HG03097 (cell line): Measurements from ENCODE around the gene OR6B1.

Experiments
- ATAC-seq: cut with Tn5 transposase; IDR thresholded peaks from one replicate; pipeline ENCODE4 v1.9.1; 2021; ENCODE audit not compliant: unreplicated experiment, low FRiP score

The OR6B1 gene

DNA sequence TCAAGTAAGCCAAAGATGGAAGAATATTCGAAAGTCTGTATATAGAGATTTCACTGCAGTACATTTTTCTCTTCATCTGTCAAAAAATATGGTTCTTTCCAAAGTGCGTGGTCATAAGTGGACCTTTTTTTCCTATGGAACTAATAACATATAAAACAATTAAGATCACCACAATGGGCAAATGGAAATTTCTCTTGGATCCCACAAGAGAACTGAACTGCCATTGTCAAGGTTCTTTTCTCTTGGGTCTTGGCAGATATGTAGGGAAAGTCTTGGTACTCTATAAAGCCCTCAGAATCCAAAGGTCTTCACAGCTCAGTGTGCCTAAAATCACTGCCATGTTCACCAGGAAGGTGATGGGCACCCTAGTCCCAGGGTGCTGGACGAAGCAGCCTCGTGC, at the start of gene OR6B1:
OR6B1 (plus strand) TSS at position 301 of the 400 bp plus-strand sequence. CDS start 3,677 bp downstream, outside the sequence.
- ATAC-seq, result no peak

DNA sequence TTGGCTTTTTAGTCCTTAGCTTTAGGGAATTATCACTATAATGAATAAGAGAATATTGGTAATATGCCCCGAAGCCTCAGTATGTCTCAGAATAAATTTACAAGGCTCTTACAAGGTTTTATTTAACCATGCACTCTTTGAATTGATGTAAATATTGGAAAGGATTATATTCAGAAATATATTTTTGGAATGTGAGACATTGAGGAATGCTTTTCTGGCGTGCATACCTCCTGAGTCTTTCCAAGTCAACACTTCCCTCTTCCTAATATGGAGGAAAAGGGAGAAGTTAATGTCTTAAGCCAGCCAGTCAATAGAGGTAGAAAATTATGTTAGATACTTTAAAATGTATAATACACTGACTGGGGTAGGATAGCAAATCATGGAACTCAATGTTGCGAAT, 46.7 kb upstream of the OR6B1 start:
- ATAC-seq, result no peak

- ATAC-seq, result no peak
Measured at GRCh38 chr7:143954135-143954534, 46.0 kb upstream of the OR6B1 start.

DNA sequence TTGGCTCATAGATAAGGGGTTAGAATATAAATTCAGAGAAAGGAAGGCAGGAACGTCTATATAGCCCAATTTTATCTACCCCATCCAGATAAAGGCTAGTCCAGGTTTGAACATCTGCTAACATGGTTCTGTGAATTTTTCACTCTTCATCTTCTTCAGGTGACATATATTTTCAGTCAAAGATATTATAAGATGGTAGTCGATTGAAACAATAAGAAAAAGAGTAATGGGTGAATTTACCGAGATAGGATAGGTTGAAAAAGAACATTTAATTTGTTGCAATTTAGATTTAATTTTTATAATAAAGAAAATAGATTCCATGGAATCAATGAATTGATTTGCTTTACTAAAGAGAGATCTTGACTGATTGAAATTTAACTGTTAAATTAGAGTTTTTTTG, 45.6 kb upstream of the OR6B1 start, which contains the start of gene OR2F1:
OR2F1 (plus strand) TSS at position 301 of the 400 bp plus-strand sequence. CDS start 5,127 bp downstream, outside the sequence.
- ATAC-seq, result no peak

DNA sequence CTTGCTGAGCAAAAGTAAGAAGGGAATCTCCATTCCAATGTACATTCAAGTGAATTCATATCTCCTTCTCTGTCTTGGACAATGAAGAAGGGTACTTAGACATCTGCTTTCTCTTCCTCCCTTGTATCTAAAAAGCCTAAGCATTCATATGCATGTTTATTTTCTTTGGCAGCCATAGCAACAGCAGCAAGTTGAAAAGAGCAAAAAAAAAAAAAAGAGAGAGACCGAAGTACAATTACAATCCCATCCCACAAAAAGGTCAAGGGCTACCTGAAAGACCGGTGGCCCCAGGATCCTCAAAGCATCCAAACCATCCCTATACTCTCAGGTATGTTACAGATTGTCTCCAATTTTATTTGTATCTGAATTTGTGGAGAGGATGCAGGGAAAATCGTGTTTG, 41.3 kb upstream of the OR6B1 start:
- no peak for ATAC-seq

- no peak for ATAC-seq
Measured at GRCh38 chr7:143960813-143961610, 39.1 kb upstream of the OR6B1 start.

DNA sequence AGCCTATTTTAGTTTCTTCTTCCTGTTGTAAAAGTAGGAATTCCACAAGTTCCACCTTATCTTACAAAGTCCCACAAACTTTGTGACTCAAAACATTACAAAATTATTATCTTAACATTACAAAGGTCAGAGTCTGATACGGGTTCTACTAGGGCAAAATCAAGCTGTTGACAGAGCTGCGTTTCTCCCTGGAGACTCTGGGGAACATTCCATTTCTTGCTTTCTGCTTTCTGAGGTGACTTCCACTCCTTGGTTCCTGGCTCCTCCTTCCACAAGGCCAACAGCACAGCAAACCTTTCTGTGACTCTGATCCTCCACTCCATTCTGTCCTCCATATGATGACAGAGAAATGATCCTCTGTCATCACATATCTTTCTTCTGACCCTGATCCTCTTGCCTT, 34.8 kb upstream of the OR6B1 start:
- ATAC-seq, result no peak

- ATAC-seq, result no peak
Measured at GRCh38 chr7:143967398-143967797, 32.7 kb upstream of the OR6B1 start.

- no peak for ATAC-seq
Measured at GRCh38 chr7:143973870-143974416, 26.2 kb upstream of the OR6B1 start.

GRCh38 chr7:143974459-143974858, 25.7 kb upstream of the OR6B1 start:
- ATAC-seq, result no peak

- ATAC-seq, result no peak
Measured at GRCh38 chr7:143975617-143976016, 24.5 kb upstream of the OR6B1 start.

DNA sequence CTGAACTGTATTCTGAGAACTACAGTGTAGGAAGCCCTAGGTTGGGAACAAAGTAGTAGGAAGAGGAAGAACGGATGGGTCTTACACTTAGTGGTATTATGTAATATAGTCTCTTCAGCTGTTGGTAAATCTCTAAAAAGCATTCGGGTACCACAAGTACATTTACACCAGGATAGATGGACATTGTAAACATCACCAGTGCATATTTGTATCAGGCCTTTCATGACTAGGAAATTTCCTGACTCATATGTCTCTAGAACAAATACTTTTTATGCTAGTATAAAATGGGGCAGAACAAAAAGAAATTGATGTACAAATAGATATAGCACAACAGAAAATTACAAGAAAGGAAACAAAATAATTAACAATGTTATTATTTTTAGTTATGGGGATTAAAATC, 21.5 kb upstream of the OR6B1 start:
- no peak for ATAC-seq

- ATAC-seq, result no peak
Measured at GRCh38 chr7:143979359-143979758, 20.8 kb upstream of the OR6B1 start.

DNA sequence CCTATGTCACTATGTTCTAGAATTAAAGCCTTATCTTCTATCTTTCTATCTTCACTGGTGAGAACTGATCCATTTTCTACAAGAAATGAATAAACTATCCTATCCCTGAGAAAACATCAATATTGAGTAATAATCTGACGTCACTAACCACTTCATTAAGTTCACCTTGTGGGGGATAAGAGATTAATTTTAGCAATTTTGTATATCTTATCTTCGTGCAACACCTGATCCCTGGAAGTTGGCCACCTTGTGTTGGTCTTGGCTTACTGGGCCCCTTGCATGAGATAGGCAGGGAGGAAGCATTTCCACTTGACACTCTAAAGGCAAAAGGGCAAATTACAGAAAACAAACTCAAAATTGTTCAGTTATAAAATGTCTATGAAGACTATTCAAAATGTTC, 20.1 kb upstream of the OR6B1 start:
- no peak for ATAC-seq

- ATAC-seq, result no peak
Measured at GRCh38 chr7:143980746-143981510, 19.2 kb upstream of the OR6B1 start.

GRCh38 chr7:143983960-143984359, 16.2 kb upstream of the OR6B1 start:
- no peak for ATAC-seq

DNA sequence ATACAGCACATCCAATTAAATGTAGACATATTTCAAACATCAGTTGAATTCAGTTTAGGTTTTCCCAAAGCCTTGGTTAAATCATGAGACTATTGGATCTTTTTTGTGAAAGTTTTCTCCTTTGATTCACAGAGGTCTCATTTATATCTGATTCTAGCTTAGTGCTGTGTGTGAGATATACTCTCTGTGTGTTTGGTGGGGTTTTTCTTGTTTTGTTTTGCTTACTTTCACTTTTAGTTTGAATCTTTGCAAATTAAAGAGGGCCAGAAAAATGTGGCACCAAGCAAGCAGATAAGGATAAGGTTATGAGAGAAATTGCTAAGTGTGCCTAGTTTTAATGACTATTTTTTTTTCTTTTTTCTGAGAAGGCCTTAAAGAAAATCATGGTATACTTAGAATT, 12.6 kb upstream of the OR6B1 start:
- ATAC-seq, result no peak

GRCh38 chr7:143988976-143989745, 11.0 kb upstream of the OR6B1 start:
- no peak for ATAC-seq

GRCh38 chr7:143992670-143993069, 7.5 kb upstream of the OR6B1 start:
- no peak for ATAC-seq

DNA sequence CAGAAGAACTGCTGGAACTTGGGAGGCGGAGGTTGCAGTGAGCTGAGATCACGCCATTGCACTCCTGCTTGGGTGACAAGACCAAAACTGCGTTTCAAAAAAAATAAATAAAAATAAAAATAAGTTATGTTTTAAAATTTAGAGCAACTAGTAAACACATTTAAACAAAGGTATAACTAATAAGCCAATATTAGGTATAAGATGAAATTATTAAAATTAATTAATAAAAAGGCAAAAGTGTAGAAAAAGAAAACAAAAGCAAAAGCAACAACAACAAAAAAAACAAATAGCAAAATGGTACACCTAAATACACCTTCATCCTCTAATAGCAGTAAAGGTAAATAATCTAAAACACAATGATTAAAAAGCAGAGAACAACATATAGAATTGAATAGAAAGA, 6.2 kb upstream of the OR6B1 start:
- no peak for ATAC-seq

GRCh38 chr7:144001543-144001942, 1.4 kb downstream of the OR6B1 start:
- no peak for ATAC-seq
